ENCODE measurements around the gene ASTN2.

Gene ASTN2

DNA sequence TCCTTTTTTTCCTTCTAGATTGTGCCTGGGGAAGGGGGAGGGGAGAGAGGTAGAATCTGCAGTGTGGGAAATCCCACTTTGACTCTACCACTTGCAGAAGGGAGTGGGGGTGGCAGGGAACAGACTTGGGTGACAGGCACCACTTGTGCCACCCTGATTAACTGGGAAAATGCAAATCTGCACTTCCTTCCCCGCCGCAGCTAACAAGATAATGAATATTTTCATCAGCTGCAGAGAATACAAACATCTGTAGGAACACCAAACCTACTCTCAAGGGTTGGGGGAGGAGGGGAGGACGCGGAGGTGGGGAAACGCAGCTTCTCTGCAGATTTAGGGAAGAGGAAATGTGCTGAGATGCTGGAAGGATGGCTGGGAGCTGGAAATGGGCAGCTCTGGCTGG, 654.2 kb downstream of the ASTN2 start:
- no peaks in the 10 kb centered on the region for H3K36me3 ChIP-seq (replicated peaks)
- DNase-seq: no peak
- H3K27me3 ChIP-seq (replicated peaks): no peaks in the 10 kb centered on the region
- H3K27ac ChIP-seq: no peak overlapping the region
- in situ Hi-C loops (cut with HindIII; ENCODE audit: low pct_ligation_motif_present, low sequenced_read_pairs): no loop called here
- H3K4me3 ChIP-seq (ENCODE audit: low read depth, low read length): no peak overlapping the region
- TF ChIP-seq, protein P1, sequence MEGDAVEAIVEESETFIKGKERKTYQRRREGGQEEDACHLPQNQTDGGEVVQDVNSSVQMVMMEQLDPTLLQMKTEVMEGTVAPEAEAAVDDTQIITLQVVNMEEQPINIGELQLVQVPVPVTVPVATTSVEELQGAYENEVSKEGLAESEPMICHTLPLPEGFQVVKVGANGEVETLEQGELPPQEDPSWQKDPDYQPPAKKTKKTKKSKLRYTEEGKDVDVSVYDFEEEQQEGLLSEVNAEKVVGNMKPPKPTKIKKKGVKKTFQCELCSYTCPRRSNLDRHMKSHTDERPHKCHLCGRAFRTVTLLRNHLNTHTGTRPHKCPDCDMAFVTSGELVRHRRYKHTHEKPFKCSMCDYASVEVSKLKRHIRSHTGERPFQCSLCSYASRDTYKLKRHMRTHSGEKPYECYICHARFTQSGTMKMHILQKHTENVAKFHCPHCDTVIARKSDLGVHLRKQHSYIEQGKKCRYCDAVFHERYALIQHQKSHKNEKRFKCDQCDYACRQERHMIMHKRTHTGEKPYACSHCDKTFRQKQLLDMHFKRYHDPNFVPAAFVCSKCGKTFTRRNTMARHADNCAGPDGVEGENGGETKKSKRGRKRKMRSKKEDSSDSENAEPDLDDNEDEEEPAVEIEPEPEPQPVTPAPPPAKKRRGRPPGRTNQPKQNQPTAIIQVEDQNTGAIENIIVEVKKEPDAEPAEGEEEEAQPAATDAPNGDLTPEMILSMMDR (IDR thresholded peaks at IDR 0.05; ENCODE audit: low read depth, low read length, missing control alignments): no peak

DNA sequence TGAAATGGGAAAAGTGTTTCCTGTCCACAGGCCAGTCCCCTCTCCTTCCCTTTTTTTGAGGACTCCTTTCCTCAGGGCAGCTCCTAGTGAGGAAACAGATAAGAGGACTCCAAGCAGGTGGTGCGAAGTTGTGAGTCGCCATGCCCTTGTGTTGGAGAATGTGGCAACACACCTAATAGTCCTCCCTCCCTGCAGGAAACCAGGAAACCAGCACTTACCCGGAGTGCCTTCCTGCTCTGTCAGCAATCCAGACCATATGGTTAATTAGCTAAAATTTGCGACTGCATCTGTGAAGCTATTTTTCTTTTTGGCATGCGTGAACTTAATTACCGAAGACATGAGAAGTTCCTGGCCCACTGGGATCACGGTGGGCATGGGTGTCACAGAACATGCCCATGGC, 657.8 kb downstream of the ASTN2 start:
- no peak for DNase-seq
- Histone ChIP-seq H3K27ac (no peak overlapping the region), H3K4me3 (ENCODE audit: low read depth, low read length) (no peak overlapping the region), H3K36me3 (replicated peaks) (no peaks in the 10 kb centered on the region), H3K27me3 (replicated peaks) (no peaks in the 10 kb centered on the region)
- TF ChIP-seq, protein P1 (IDR thresholded peaks at IDR 0.05; ENCODE audit: low read depth, low read length, missing control alignments): no peak
- in situ Hi-C loops (cut with HindIII; ENCODE audit: low pct_ligation_motif_present, low sequenced_read_pairs): no loop called here

DNA sequence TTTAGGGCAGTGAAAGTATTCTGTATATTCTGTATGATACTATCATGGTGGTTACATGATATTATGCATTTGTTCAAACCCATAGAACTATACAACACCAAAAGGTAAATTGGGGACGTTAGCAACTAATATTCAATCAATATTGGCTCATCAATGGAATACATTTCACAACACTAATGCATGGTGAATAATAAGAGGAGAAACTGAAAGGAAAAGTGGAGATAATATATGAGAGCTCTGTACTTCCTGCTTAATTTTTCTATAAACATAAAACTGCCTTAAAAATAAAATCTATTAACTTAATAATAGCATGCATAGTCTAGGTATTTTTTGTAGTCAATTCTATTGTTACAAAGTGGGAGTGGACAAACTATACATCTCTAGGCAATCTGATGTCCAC, 661.5 kb downstream of the ASTN2 start:
- no peaks in the 10 kb centered on the region for H3K36me3 ChIP-seq (replicated peaks)
- in situ Hi-C loops (cut with HindIII; ENCODE audit: low pct_ligation_motif_present, low sequenced_read_pairs): no loop called here

DNA sequence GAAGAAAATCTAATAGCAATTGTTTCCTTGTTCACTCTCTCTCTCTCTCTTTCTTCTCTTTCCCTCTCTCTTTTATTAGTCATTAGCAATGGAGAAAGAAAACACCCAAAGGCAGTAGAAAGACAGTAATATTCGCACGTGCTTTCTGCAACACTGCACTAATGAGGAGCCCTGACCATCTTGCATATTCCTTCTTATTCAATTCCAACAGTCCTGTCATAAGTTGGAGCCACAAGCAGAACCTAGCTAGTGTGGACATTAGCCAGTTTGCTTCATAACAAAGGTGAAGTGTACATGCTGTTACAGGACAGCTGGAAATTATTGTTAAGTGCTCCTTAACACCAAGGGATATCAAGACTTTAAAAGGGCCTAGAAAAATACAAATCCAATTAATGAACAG, 664.3 kb downstream of the ASTN2 start:
- DNase-seq: no peak
- Histone ChIP-seq H3K36me3 (replicated peaks) (no peaks in the 10 kb centered on the region), H3K4me3 (ENCODE audit: low read depth, low read length) (no peak overlapping the region), H3K27me3 (replicated peaks) (no peaks in the 10 kb centered on the region), H3K27ac (no peak overlapping the region)
- TF ChIP-seq, protein P1 (IDR thresholded peaks at IDR 0.05; ENCODE audit: low read depth, low read length, missing control alignments): no peak
- in situ Hi-C loops (cut with HindIII; ENCODE audit: low pct_ligation_motif_present, low sequenced_read_pairs): no loop called here

More for the DNA sequence above, 661.5 kb downstream of the ASTN2 start:
- H3K27me3 ChIP-seq (replicated peaks): no peaks in the 10 kb centered on the region
- TF ChIP-seq, protein P1 (IDR thresholded peaks at IDR 0.05; ENCODE audit: low read depth, low read length, missing control alignments): no peak
- DNase-seq: no peak
- H3K27ac ChIP-seq: no peak overlapping the region
- H3K4me3 ChIP-seq (ENCODE audit: low read depth, low read length): no peak overlapping the region

DNA sequence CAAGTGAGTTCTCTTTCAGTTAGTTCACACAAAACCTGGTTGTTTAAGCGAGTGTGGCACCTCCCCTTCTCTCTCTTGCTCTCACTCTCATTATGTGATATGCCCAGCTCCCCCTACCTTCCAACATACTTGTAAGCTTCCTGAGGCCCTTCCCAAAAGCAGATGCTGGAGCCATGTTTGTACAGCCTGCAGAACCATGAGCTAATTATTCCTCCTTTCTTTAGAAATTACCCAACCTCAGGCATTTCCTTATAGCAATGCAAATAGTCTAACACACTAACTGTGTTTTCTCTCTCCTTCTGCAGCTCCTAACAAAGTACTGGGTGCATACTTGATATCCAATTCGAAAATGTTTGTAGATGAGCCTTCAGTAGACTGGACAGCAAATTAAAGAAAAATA, 665.1 kb downstream of the ASTN2 start:
- TF ChIP-seq, protein P1 (IDR thresholded peaks at IDR 0.05; ENCODE audit: low read depth, low read length, missing control alignments): no peak
- in situ Hi-C loops (cut with HindIII; ENCODE audit: low pct_ligation_motif_present, low sequenced_read_pairs): no loop called here

DNA sequence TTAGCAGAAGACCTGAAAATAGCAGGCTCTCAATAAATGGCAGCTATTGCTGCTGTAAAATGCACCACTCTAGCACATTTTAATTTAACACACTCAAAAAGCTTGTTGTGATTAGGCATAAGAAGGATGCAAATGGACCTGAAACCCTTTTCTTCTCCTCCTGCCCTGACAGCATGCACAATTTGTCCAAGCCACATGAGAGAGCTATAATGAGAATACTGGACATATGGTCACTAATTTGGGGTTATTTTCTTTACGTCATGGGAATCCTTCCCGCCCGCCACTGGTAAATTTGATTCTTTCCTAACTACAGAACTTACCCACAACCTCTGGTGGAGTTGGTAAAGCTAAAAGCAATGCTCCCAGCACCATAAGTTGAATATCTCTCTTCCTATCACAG, 665.7 kb downstream of the ASTN2 start:
- in situ Hi-C loops (cut with HindIII; ENCODE audit: low pct_ligation_motif_present, low sequenced_read_pairs): no loop called here
- no peak overlapping the region for H3K4me3 ChIP-seq (ENCODE audit: low read depth, low read length)
- H3K27ac ChIP-seq: no peak overlapping the region
- no peaks in the 10 kb centered on the region for H3K27me3 ChIP-seq (replicated peaks)
- TF ChIP-seq, protein P1 (IDR thresholded peaks at IDR 0.05; ENCODE audit: low read depth, low read length, missing control alignments): no peak
- H3K36me3 ChIP-seq (replicated peaks): no peaks in the 10 kb centered on the region
- DNase-seq: no peak

More for the DNA sequence above, 665.1 kb downstream of the ASTN2 start:
- Histone ChIP-seq H3K4me3 (ENCODE audit: low read depth, low read length) (no peak overlapping the region), H3K27me3 (replicated peaks) (no peaks in the 10 kb centered on the region), H3K27ac (no peak overlapping the region), H3K36me3 (replicated peaks) (no peaks in the 10 kb centered on the region)
- DNase-seq: no peak

All from brain microvascular endothelial cell (primary cell).